Gastrocnemius medialis (tissue), 4 donors: ENCODE results near the gene COL24A1.

Experiments used
- POLR2A ChIP-seq, 2 donors: fragments of 450-650 bp; IDR thresholded peaks; one replicate each; pipeline ENCODE4 v1.6.1; 2017; ENCODE audit warnings: antibody characterized with exemption in 2 of 2, mild to moderate bottlenecking in 2 of 2, moderate library complexity in 2 of 2
- TF ChIP-seq, protein P1 (sequence below), 5 experiments: fragments of 450-650 bp in 3 of 5; fragments of 200-600 bp in 2 of 5; sonication (generic) in 2 of 5; IDR thresholded peaks in 4 of 5; conservative IDR thresholded peaks in 1 of 5; 1 replicate in 4 of 5; 2 replicates in 1 of 5; pipeline ENCODE4 v1.5.1; 2016 to 2019; ENCODE audit warnings: antibody characterized with exemption in 5 of 5, mild to moderate bottlenecking in 3 of 5, moderate library complexity in 3 of 5

DNA sequence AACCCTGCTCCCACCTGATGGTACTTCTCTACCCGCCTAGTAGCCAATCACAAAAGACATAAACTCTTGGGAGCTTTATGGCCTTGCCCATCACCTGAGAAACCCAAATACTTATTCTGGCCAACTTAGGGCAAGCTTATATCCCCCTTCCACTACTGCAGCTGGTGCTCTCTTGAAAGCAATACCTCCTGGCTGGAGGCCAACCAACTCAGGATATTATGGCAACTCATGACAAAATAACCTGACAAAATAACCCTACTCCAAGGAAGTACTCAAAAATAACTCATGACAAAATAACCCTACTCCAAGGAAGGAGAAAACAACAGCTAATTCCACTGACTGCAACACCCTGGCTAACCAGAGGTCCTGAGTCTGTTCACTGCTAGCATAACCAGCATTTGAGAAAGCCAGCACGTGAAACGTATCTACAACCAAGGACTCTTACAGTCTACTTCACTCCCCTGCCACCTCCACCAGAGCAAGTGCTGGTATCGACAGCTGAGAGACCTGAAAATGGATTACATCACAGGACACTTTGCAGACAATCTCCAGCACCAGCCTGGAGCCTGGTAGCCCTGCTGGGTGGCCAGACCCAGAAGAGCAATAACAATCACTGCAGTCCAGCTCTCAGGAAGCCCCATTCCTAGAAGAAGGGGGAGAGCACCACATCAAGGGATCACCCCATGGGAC lies 179.9 kb downstream of the COL24A1 start:
- TF ChIP-seq, protein P1, sequence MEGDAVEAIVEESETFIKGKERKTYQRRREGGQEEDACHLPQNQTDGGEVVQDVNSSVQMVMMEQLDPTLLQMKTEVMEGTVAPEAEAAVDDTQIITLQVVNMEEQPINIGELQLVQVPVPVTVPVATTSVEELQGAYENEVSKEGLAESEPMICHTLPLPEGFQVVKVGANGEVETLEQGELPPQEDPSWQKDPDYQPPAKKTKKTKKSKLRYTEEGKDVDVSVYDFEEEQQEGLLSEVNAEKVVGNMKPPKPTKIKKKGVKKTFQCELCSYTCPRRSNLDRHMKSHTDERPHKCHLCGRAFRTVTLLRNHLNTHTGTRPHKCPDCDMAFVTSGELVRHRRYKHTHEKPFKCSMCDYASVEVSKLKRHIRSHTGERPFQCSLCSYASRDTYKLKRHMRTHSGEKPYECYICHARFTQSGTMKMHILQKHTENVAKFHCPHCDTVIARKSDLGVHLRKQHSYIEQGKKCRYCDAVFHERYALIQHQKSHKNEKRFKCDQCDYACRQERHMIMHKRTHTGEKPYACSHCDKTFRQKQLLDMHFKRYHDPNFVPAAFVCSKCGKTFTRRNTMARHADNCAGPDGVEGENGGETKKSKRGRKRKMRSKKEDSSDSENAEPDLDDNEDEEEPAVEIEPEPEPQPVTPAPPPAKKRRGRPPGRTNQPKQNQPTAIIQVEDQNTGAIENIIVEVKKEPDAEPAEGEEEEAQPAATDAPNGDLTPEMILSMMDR (IDR thresholded peaks at IDR 0.05 in 4 of 5, conservative IDR thresholded peaks at IDR 0.05 in 1 of 5), result no peak
- no peak for TF ChIP-seq POLR2A (IDR thresholded peaks at IDR 0.05)
